ENCODE results near the gene GJA1.

Gene GJA1

DNA sequence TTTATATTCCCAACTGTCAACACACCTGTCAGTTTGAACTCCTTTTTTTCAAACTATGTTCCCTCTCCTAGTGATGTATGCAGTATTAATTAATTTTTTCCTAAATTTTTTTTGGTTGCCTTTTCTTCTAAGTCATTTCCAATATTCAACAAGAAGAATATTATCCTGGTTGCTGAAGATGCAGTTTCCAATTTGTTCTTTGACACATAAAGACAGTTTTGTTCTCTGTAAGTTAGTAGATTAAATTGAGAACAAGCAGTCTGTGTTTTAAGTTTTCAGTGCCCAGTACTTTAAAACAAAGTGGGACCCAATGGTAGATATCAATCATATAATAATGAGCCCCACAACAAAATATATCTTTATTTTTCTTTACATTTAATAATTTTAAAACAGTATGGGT lies 47.3 kb downstream of the GJA1 start:
- DNase-seq (ENCODE audit: low spot score) = no peak

DNA sequence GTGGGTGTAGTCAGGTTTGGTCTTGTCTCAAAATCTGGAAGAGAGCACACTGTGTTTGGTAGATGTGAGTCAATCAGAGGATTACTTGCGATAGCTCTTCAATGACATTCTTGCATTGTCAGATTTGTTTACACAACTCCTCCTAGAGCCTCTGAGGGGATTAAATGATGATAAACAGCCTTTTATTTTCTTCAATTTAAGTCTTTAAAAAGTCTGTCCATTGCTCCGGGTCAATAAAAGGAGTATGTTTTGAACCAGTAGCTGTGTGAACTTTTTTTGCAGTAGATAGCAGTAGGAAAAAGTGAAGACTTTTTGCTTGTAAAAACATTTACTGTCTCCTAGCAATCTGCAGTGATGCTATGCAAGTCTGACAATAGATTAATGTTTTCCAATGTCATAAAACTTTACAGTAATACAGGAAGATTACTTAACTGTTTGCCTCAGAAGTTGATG lies 49.9 kb downstream of the GJA1 start:
- no peak for DNase-seq (ENCODE audit: low spot score)

DNA sequence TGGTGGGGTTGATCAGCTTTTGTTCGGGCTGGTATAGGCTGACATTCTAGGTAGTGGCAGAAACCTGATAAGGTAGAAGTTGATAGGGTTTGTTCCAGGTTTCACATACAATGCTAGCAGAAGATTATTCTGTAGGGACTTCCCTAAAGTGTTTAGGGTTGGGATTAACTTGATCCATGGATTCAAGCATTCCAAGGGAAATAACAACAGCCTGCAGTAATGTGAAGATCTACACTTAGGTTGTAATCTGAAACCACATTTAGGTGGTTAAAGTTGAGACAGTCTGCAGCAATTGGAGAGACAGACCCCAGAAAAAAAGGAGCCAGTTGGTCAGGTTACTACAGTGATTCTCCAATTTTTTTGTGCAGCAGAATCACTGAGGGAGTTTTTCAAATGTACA lies 56.1 kb downstream of the GJA1 start:
- no peak for DNase-seq (ENCODE audit: low spot score)

- no peak for DNase-seq (ENCODE audit: low spot score)
Measured at GRCh38 chr6:121492536-121492935, 57.1 kb downstream of the GJA1 start.

- DNase-seq (ENCODE audit: low spot score) = no peak
Measured at GRCh38 chr6:121497970-121498375, 62.5 kb downstream of the GJA1 start.

GRCh38 chr6:121498481-121499276 lies 63.2 kb downstream of the GJA1 start:
- peak; percentile 76 for DNase-seq (ENCODE audit: low spot score)

Measured in SW480 (cell line).